NOMO-1 treated with dmso at 0.1 percent for 144 hours (cell line): Measurements from ENCODE around the gene ITGB8.

Experiments used
- DNase-seq: peaks from one replicate; lab custom pipeline; 2025; ENCODE audit not compliant: unreplicated experiment; lab: John Stamatoyannopoulos, UW

ITGB8 gene

DNA sequence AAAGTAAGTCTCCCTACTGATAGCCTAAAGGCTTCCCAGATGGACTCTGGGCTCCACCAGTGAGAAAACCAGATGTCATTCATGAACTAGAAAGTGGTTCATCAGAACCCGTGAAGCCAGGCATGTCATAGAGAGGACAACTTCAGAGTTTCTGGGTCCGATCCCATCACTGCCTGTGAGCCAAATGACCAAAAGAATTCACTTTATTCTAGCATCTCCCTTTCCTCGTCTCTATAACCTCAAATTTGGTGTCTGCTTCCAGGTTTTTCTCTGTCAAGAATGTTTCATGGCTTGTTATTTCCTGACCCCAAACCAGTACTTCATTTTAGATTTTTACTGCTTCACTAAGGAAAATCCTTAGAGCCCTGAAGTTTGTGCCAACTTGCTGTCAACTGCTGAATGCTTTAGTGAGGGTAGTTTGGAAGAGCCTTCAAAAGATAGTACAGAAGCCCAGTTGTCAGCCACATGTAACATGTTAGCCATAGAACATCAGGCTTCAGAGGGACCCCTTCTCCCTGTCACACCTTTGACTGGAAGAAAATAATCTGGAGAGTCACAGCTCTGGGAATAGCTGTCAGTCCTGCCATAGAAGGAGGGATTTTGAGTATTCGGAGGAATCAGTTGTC lies 34.0 kb downstream of the ITGB8 start:
- no peak for DNase-seq

DNA sequence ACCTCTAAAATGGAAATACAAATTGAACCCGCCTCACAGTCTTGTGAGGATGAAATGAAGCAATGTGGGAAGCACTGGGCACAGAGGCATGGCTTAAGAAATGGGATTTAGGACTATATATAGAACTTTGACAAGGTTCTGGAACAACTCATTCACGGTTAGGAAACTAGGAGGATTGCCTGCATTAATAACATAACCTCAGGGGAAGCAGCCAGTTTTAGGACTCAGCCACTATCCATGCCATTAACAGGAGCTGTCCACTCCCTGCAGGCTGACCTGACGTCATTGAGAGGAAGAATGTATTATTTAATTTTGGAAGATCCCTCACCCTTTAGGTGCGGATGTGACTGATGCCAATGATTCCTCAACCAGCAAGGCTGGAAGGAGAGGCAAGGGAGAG lies 34.8 kb downstream of the ITGB8 start:
- no peak for DNase-seq

DNA sequence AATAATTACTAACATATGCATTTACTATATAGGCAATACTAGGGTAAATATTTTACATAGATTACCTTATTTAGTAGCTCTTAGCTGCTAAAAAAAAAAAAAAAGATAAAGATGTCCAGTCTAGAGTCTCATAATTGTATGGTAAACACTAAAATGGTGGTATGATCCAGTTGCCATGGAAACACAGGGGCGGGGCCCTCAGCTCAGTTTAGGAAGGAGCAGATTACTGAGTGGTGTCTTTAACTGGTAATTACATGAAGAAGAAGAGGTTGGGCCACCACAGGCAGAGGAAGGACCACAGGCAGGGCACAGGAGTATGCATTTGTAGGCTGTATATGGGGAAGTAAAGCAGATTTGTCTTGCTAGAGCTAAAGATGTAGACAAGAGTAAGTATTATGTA lies 43.7 kb downstream of the ITGB8 start:
- DNase-seq = no peak

DNA sequence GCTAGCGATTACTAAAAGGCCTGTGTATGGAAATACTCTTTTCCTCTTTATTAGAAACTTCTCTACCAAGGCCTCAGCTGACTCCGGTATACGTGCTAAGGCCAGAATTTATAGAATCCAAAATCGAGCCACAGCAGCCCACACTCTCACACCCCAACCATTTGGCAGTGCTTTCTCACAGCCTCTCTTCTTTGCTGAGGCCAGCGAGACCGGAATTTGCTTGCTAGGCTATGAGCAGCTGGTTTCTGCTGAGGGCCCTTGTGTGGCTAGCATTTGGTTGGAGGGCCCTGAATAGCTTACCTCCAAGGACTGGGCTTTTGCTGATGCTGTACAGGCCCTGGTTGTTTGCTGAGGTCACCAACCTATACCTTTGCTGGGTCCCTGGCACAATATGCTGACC lies 46.1 kb downstream of the ITGB8 start:
- DNase-seq = no peak

DNA sequence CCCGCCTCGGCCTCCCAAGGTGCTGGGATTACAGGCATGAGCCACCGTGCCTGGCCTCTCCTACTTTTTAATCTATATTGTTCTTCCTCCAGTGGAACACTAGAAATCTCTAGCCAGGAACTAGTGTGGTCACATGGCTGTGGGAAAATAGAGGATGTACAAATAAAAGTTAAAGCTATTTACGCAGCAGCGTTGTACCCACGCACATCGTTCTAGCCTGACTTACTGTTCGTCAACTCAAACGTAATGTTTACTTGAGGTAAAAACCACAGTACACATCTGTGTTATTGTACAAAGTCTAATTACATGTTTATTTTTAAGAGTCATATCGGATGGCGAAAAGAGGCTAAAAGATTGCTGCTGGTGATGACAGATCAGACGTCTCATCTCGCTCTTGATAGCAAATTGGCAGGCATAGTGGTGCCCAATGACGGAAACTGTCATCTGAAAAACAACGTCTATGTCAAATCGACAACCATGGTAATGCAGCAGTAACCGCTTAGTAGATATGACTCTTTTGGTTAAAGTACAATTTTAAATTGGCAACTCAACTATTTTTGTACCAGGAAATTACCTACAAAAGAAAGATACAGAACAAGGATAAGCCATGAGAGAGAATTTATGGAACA lies 50.8 kb downstream of the ITGB8 start:
- no peak for DNase-seq

DNA sequence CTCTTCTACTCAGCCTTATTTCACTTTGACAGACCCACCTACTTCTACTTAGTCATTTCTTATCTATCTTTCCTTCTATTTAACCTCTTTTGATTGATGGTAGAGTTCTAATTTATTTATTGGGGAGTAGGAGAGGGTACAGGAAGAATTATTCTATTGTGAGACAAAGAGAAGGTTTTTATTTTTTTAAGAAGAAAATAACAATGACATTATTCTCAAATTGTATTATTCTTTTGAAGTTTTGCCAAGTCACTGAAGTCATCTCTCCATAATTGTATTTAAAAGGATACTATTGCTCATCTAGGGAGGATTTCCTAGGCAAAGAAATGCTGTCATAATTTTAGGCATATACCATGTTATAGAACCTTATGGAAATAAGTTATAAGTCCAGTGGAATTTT lies 52.7 kb downstream of the ITGB8 start:
- no peak for DNase-seq

DNA sequence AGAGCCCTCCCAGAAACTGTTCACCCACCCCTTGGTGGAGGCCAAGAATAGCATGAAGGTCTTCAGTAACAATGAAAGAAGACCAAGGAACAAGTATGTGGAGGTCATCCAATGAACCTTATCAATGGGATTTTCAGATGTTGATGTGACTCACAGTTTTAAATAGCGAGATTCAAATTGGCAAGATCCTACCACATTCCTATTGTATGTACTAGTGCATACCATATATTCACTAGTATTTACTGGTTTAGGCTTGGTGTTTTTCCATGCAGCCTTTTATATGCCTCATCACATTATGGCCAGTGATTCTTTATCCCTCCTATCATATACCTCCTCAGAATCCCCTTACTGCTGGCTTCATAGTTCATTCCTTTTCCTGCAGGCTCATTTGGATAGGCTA lies 54.4 kb downstream of the ITGB8 start:
- no peak for DNase-seq

DNA sequence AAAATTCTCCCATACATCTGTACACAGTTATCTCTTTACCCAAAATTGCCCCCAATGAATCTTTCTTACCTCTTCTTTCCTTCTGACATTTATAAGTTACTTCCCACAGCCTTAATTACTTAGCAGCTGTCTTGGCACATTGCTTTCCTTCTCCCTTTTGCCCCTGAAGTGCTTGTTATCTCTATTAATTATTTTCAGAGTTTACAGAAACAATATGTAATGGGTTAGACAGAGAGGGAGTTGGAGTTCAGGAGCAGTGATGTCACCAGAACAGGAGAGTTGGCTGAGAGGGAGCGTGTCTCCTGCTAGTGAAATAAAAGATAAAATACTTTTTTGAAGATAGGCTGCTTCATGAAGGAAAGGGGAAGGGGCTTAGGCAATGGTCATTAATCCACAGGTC lies 57.4 kb downstream of the ITGB8 start:
- DNase-seq = no peak

DNA sequence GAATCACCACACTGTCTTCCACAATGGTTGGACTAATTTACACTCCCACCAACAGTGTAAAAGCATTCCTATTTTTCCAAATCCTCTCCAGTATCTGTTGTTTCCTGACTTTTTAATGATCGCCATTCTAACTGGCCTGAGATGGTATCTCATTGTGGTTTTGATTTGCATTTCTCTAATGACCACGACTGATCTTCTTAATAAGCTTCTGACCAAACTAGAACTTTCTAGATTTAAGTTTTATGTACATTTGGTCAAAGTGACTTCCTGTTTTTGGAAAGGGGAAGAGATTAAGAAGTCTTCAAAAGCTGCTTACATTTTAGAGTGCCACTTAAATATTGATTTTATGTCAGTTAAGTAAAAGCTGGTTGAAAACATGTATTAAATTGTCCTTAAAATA lies 58.5 kb downstream of the ITGB8 start:
- peak; percentile 67 for DNase-seq

DNA sequence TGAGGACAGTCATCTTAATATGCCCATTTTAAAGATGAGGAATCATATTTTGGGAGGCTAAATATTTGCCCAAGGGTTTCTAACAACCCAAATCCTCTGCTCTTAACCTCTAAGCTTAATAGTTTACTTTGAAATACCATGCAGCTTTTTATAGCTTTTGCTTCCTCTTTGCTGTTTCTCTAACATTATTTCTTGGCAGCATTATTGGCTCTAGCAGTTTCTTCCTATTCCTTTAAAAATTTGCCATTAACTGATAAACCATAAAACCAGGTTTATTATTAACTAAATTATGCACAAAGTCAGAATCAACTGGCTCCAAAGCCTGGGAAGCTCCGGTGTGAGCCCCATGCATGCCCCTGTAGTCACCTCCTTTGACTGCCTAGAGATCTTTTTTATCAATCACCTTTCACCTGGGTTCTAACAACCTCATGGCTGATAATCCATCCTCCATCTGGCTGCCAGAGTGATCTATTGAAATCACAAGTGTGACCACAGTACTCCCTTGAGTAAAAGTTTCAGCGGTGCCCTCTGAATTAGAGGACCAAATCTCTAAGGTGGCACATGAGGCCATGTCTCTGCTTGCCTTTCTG lies 62.4 kb downstream of the ITGB8 start:
- DNase-seq = no peak

DNA sequence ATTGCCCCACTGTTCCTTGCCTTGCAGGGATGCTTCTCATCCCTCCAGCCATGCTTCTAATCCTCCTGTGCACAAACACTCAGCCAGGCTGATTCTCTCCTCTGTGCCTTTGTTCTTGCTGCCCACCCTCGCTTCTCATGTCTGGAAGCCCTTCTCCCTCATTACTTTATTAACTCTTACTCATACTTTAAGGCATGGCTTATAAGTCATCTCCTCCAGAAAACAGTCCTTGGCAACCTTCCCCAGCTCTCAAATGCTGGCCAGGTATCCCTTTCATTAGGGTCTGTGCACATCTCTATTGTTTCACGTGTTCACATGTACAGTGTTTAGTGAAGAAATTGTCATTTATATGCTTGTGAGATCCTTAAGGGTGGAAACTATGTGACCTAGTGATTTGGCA lies 62.9 kb downstream of the ITGB8 start:
- DNase-seq = no peak

DNA sequence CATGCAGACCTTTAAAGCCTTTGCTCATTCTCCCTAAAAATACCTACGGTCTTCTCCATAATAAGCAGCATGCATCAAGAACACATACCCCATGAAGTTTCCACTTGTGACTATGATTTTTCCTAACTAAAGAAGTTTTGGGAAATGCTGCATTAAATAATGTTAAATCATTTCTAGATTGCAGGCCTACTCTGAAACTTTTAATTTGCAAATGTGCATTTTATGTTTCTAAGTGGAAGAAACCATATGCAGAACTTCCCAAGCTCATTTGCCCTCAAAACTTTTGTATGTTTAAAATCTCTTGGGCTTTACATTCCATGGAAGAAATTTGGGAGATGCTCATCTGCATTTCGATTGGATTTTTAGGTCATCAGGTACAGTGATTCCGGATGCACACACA lies 63.6 kb downstream of the ITGB8 start:
- DNase-seq = no peak

DNA sequence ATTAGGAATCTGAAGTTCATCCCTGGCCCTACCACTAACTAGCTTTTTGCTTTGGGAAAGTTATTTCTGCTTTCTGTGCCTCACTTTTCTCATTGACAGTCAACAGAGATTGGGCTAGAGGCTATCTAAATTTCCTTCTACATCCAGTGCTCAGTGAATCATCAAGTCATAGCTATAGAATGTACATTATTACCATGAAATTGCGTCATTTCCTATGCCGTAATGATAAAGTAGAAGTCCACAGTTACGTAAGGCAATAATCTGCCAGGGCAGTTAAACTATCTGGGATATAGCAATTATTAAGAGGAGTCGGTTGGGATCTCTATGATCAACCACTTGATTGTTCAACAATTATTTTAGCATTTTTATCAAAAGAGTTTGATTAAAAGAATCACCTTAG lies 64.4 kb downstream of the ITGB8 start:
- DNase-seq = no peak

DNA sequence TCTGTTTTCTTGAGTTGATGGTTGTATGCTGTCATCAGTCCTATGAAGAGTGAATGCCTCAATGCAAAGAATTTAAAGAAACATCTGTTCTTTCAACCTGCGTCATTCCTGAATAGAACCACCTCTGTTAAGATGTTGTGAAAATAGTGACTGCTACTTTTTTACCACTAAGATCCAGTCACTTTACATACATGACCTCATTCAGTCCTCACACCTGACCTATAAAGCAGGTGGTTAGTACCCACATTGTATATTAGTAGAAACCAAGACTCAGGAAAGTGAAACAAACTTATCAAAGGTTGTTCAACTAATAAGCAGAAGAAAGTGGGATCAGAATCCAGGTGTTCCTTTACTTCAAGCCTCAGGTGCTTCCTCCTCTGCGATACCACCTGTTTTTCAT lies 64.8 kb downstream of the ITGB8 start:
- DNase-seq = no peak

DNA sequence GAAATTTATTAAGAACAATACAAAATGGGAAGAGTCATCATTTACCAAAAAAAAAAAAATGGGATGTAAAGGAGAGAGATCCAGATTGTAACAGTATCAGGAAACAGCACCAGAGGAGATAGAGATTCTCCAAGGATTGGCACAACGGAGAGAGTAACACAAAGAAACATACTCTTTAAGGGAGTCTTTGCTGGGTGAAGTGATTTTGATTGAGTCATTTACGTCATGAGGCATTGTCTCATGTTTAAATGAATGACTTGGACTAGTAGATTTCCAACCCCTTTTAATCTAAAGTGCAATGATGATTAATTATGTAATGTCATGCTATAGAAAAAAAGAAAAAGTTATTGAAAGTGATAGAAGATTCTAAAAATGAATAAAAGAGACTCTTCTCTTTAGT lies 68.8 kb downstream of the ITGB8 start:
- DNase-seq = no peak

DNA sequence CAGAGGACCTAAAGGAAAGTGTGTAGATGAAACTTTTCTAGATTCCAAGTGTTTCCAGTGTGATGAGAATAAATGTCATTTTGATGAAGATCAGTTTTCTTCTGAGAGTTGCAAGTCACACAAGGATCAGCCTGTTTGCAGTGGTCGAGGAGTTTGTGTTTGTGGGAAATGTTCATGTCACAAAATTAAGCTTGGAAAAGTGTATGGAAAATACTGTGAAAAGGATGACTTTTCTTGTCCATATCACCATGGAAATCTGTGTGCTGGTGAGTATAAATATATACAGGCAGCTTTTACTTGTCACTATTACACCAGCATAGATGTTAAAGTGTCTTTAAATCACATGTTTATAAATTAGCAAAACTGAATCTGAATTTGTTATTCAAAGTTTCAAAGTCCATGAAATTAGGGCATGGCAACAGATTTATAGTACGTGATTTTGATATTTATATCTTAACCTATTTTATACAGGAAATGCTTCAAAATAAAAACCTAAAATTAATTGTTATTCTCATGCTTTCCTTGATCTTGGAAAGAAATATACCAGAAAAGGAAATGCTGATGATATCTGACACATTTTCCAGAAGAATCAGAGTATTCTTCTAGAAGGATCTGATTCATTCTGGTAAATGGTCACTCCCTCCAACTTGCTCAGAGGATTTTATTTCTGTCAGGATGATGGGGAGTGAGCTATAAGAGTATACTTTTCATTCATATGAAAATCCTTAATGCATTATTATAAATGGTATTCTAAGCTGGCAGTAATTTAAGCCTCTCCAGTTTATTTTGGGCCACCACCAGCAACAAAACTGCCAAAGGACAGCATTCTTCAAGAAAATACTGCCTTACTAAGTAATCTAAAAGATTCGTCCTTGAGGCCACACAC lies 71.4 kb downstream of the ITGB8 start:
- no peak for DNase-seq

DNA sequence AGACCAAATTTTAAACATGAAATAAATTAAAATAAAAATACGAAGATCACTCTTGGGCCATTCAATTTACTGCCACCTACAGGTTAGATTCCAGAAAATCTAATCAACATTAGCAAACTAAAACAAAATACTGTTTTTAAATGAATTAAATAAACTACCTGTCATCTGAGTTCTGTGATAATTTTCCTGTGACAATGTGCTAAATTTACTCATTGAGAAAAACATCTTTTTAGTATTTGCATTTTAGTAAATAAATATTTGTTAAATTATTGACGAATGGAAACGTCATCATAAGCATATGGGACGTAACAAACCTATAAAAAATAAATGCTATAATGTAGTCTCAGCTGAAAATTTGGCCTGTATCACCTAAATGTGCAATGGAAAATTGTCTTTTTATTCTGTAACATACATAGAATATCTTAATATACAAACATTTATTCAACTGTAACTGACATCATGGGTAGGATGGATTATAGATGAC lies 72.1 kb downstream of the ITGB8 start:
- no peak for DNase-seq

DNA sequence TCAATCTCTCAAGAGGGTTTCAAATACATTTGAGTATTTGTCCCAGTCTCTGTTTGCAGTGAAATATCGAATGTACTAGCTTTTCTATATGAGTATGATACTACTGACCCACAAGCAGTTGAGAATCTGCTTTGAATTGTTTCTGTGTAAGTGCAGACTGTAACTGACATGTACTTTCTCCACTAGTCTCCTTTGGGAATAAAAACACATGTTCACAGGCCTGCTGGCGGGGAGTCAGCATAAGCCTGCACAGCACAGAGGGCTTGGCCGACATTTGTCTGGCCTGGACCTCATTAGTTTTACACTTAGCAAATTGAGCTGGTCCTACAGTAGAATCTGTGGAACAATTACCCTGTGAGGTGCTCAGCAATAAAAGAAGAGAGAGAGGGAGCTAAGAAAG lies 72.6 kb downstream of the ITGB8 start:
- no peak for DNase-seq

DNA sequence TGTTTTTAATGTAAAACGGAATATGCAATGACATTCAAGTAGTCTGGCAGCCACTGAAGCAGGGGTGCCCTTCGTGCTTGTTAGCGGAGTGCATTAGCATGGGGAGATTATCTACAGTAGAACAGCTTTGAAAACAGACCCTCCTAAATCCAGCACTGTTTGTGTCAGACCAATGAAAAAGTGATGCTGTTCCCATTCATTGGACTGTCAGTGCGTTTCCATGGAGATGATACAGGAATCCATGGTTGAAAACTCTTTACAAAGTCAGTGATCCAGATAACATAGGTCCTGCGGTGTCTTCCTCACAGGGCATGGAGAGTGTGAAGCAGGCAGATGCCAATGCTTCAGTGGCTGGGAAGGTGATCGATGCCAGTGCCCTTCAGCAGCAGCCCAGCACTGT lies 73.6 kb downstream of the ITGB8 start:
- DNase-seq = no peak

DNA sequence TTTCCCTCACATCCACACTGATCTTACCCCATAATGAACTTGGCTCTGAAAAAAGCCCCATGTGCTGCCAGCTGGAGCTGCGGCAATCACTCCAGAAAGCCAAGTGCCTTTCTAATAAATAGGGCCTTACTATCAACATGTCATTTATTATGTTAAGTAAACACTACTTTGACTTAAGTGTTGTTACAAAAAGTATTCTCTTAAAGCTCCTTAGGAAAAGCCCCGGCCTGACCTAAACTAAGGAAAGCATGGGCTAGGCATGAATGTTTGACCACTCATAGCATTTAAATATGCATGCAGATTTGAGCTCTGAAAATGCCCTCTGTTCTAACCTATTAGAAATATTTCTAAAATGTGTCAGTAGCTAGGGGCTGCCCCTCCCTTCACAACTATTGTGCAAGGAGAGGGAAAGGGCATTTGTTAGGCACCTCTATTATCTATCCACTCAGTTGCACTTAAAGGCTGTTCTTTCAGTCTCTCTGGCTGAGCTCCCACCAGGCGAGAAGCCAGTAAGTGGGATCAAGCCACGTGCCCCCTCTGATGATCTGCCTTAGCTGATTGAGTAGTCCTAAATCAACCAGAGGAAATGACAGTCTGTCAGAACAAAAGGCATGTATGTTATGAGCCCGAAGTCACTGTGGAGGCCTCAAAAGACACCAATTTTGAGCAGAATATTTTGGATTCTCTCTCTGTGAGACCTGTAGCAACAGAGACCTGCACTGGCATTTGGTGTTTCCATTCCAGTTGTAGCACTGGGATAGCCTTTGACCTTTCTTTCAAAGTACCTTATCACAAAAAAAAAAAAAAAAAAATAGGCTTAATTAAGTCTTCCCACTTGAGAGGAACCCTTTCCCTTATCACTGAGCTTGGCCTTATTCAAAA lies 77.1 kb downstream of the ITGB8 start:
- no peak for DNase-seq

DNA sequence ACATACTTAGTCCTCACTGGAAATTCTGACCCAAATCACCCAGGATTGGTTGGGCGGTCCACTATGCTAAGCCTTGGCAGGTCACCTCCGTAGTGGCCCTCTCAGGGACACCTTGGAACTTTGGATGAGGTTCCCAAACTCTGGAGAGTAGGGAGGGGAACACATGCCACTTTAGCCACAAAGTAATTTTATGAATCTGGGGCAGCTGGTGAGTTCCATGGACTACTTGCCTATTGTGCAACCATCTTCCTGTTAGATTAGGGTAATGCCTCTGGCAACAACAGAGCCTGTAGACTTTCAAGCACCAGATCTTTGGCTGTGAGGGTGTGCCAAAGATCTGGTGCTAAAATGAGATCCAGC lies 77.7 kb downstream of the ITGB8 start:
- no peak for DNase-seq
